ENCODE results near the gene KCNIP4.

- no peak for TF ChIP-seq POLR2AphosphoS5 (IDR thresholded peaks at IDR 0.05; ENCODE audit: borderline replicate concordance, low read depth, low read length)
- TF ChIP-seq EZH2 (IDR thresholded peaks at IDR 0.05), result no peak
These were observed 214.5 kb downstream of the KCNIP4 start for GRCh38 chr4:21733894-21734630.
